ENCODE data around the gene RBFA.

- TF ChIP-seq, protein P1, sequence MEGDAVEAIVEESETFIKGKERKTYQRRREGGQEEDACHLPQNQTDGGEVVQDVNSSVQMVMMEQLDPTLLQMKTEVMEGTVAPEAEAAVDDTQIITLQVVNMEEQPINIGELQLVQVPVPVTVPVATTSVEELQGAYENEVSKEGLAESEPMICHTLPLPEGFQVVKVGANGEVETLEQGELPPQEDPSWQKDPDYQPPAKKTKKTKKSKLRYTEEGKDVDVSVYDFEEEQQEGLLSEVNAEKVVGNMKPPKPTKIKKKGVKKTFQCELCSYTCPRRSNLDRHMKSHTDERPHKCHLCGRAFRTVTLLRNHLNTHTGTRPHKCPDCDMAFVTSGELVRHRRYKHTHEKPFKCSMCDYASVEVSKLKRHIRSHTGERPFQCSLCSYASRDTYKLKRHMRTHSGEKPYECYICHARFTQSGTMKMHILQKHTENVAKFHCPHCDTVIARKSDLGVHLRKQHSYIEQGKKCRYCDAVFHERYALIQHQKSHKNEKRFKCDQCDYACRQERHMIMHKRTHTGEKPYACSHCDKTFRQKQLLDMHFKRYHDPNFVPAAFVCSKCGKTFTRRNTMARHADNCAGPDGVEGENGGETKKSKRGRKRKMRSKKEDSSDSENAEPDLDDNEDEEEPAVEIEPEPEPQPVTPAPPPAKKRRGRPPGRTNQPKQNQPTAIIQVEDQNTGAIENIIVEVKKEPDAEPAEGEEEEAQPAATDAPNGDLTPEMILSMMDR (IDR thresholded peaks at IDR 0.05; ENCODE audit: poor library complexity) = no peak
- no peak for TF ChIP-seq EZH2phosphoT487 (IDR thresholded peaks at IDR 0.05; ENCODE audit: low read depth, severe bottlenecking, unreplicated experiment)
- no peak for TF ChIP-seq EZH2 (IDR thresholded peaks at IDR 0.05; ENCODE audit: borderline replicate concordance)
Observed at GRCh38 chr18:80009661-80010550, 24.3 kb upstream of the RBFA start.
